AG04449 (cell line): ENCODE measurements around the gene MEX3A.
A peak's percentile ranks its signal among the peaks of the same experiment; 100 is the strongest.

Experiments
- CTCF ChIA-PET: fragments of 350-600 bp; formaldehyde crosslinking; extraction: SDS; loops from one replicate; lab custom pipeline; 2021; ENCODE audit warnings: antibody characterized with exemption; lab: Yijun Ruan, JAX
- POLR2A ChIA-PET: fragments of 400-600, 350-600 bp; formaldehyde crosslinking; extraction: SDS; loops from one replicate; lab custom pipeline; 2020; ENCODE audit warnings: antibody characterized with exemption, inconsistent platforms; lab: Yijun Ruan, JAX
- DNase-seq: peaks from one replicate; pipeline ENCODE4 v3.0.0-alpha.2; 2010; ENCODE audit warnings: low read depth, low spot score
- H3K4me3 ChIP-seq: 2 replicates; pipeline ENCODE4 v1.5.1; 2011; ENCODE audit warnings: low read depth, mild to moderate bottlenecking, control low read depth, low read length
- TF ChIP-seq, protein P1 (sequence below): IDR thresholded peaks from one replicate; pipeline ENCODE4 v1.5.1; 2011; ENCODE audit warnings: mild to moderate bottlenecking, moderate library complexity, low read length, control low read depth, inconsistent platforms; ENCODE audit not compliant: insufficient read depth; ENCODE audit errors: missing control alignments

Gene MEX3A

DNA sequence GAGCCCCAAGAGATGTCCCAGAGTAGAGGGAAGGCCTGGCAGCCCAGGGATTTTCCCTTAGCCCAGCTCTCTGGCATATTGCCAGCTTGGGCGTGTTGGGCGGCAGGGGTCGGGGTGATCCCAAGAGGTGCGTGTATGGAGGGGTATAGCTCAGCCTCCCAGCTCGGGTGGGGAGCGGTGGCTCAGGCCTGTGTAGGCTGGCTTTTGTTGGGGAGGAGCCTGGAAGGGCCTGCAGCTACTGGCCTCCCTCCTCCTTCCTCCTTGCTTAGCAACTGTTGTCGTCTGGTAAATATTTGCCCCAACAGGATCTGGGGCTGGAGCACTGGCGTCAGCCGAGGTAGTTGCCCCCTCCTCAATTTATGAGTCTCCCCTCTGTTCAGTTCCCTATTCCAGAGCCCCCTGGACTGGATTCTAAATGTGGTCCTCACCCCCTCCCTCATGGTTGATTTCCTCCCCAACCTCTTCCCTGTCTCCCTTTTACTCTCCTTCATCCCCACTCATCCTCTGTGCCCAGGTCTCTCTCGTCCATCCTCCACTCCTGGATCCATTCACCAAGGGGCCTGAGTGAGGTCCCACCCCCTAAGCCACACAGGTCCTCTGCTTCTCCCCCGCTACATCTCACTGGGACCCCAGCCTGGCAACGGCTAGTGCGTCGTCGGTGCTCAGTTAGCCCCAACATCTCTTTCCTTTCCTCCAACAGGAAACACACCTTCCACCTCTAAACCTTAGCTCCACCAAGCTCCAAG lies 22.0 kb upstream of the MEX3A start:
- TF ChIP-seq, protein P1, sequence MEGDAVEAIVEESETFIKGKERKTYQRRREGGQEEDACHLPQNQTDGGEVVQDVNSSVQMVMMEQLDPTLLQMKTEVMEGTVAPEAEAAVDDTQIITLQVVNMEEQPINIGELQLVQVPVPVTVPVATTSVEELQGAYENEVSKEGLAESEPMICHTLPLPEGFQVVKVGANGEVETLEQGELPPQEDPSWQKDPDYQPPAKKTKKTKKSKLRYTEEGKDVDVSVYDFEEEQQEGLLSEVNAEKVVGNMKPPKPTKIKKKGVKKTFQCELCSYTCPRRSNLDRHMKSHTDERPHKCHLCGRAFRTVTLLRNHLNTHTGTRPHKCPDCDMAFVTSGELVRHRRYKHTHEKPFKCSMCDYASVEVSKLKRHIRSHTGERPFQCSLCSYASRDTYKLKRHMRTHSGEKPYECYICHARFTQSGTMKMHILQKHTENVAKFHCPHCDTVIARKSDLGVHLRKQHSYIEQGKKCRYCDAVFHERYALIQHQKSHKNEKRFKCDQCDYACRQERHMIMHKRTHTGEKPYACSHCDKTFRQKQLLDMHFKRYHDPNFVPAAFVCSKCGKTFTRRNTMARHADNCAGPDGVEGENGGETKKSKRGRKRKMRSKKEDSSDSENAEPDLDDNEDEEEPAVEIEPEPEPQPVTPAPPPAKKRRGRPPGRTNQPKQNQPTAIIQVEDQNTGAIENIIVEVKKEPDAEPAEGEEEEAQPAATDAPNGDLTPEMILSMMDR = no peak
- no peak for DNase-seq
- CTCF ChIA-PET = interaction anchor here (2.1 to 29.5 kb wide), 4 partner anchors 11 to 122 kb away, joined by 10 to 1837 read pairs (median 81); partner anchors contain the start of genes LMNA and SEMA4A
- POLR2A ChIA-PET = interaction anchor here (0.8 to 5.9 kb wide), 5 partner anchors 8 to 26 kb away, joined by 4 to 62 read pairs (median 6); partner anchors contain the start of gene LMNA
- H3K4me3 ChIP-seq = peak overlapping the region; percentile 29

- DNase-seq = no peak
- TF ChIP-seq, protein P1 = no peak
- ChIA-PET CTCF (interaction anchor here (2.2 to 29.5 kb wide), 3 partner anchors 10 to 123 kb away, joined by 15 to 1837 read pairs (median 147); partner anchors contain the start of genes LMNA and SEMA4A), POLR2A (interaction anchor here (0.5 to 5.9 kb wide), 7 partner anchors 12 to 130 kb away, joined by 3 to 62 read pairs (median 6); partner anchors contain the start of gene LMNA)
- H3K4me3 ChIP-seq = peak overlapping the region; percentile 29
Measured at GRCh38 chr1:156103521-156103947, 21.3 kb upstream of the MEX3A start.

GRCh38 chr1:156102633-156103511 lies 20.6 kb upstream of the MEX3A start:
- ChIA-PET POLR2A (interaction anchor here (0.5 to 5.9 kb wide), 11 partner anchors 13 to 131 kb away, joined by 3 to 62 read pairs (median 4); partner anchors contain the start of genes LMNA and MEX3A), CTCF (interaction anchor here (0.7 to 29.5 kb wide), 5 partner anchors 9 to 126 kb away, joined by 3 to 1837 read pairs (median 15); partner anchors contain the start of genes LMNA, MEX3A and SEMA4A)
- no peak for DNase-seq
- TF ChIP-seq, protein P1 = no peak
- H3K4me3 ChIP-seq = peak overlapping the region; percentile 23; the same call in 1 of the 2 replicates

GRCh38 chr1:156101880-156102279 lies 19.6 kb upstream of the MEX3A start:
- H3K4me3 ChIP-seq = no peak overlapping the region
- TF ChIP-seq, protein P1 = no peak
- DNase-seq = no peak
- POLR2A ChIA-PET = interaction anchor here (0.6 to 5.9 kb wide), 3 partner anchors 14 to 36 kb away, joined by 5 to 62 read pairs (median 60); partner anchors contain the start of gene LMNA
- CTCF ChIA-PET = interaction anchor here (0.7 to 29.5 kb wide), 5 partner anchors 8 to 127 kb away, joined by 3 to 1837 read pairs (median 15); partner anchors contain the start of genes LMNA, MEX3A and SEMA4A

- no peak for DNase-seq
- TF ChIP-seq, protein P1 = no peak
- no peak overlapping the region for H3K4me3 ChIP-seq
- ChIA-PET POLR2A (interaction anchor here (4.6 kb wide), 1 partner anchor 28 kb away, joined by 47 read pairs; no protein-coding TSS in a partner anchor), CTCF (interaction anchor here (0.9 to 29.5 kb wide), 6 partner anchors 7 to 219 kb away, joined by 3 to 1837 read pairs (median 11); partner anchors contain the start of genes LMNA and SEMA4A)
Measured at GRCh38 chr1:156100205-156100995, 18.1 kb upstream of the MEX3A start.
